ENCODE data around the gene DMWD. TPM values are rescaled to one million over a fixed set of nuclear protein-coding genes. Genes with fewer than 3 reads are reported as not detected.

The DMWD gene
- total RNA-seq, 4 donors from 2014 or later, result 4.4 to 103 (median 36.9) TPM

DNA sequence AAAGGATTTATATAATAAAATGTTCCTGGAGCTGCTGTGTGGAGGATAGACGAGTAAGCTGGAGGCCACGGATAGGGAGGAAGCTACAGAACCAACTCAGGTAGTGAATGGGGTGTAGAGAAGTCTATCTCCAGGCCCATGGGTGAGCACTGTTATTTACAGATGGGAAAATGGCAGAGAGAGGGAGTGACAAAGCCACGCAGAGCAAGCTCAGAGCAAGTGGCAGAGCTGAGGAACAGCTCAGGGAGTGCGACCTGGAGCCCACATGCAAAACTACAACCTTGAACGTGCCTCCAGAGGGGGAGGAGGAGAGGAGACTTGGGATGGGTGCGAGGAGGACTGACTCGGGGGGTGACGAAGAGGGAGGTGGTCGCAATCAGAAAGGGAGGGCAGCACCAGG lies 35.9 kb upstream of the DMWD start:
- H3K27me3 ChIP-seq, result no peaks in the 10 kb centered on the region
- no peak overlapping the region for H3K27ac ChIP-seq
- DNase-seq, result no peak
- intact Hi-C loops (cut with DNase I; ENCODE audit: low total_unique reads), result no loop called here
- no peaks in the 10 kb centered on the region for H3K4me1 ChIP-seq
- no peaks in the 10 kb centered on the region for H3K9me3 ChIP-seq
- H3K4me3 ChIP-seq, result no peak overlapping the region
- H3K36me3 ChIP-seq, result no peaks in the 10 kb centered on the region
- TF ChIP-seq, protein P1, sequence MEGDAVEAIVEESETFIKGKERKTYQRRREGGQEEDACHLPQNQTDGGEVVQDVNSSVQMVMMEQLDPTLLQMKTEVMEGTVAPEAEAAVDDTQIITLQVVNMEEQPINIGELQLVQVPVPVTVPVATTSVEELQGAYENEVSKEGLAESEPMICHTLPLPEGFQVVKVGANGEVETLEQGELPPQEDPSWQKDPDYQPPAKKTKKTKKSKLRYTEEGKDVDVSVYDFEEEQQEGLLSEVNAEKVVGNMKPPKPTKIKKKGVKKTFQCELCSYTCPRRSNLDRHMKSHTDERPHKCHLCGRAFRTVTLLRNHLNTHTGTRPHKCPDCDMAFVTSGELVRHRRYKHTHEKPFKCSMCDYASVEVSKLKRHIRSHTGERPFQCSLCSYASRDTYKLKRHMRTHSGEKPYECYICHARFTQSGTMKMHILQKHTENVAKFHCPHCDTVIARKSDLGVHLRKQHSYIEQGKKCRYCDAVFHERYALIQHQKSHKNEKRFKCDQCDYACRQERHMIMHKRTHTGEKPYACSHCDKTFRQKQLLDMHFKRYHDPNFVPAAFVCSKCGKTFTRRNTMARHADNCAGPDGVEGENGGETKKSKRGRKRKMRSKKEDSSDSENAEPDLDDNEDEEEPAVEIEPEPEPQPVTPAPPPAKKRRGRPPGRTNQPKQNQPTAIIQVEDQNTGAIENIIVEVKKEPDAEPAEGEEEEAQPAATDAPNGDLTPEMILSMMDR (IDR thresholded peaks at IDR 0.05), result no peak
- TF ChIP-seq POLR2A (IDR thresholded peaks at IDR 0.05), result no peak

DNA sequence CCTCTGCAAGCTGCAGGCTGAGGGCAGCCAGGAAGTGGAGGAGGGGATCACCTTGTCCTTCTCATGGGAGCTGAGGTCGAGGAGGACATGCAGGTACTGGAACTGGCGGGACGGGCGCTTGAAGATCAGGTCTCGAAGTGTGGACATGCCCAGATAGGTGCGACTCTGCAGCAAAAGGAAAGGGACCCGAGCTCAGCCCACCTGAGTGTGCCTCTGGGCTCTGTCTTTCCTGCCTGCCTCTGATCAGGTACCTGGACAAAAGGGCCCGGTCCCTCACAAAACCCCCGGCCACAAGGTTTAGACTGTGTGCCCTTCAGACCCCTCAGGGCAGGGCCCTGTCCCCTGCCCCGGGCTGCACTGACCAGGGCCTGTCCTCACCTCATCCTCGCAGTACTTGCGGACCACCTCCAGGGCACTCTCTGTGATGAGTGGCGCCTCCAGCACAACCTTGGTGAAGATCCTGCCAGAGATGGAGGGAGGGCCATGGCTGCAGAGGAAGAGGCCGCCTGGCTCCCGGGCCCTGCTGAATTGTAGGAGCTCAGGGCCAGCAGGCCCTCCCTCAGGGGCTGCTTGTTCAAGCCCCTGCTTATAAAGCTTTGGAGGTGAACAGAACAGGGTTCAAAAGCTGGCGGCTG lies 34.9 kb upstream of the DMWD start:
- Histone ChIP-seq H3K9me3 (no peaks in the 10 kb centered on the region), H3K27me3 (no peaks in the 10 kb centered on the region), H3K4me3 (no peak overlapping the region), H3K27ac (no peak overlapping the region), H3K4me1 (no peaks in the 10 kb centered on the region), H3K36me3 (no peaks in the 10 kb centered on the region)
- intact Hi-C loops (cut with DNase I; ENCODE audit: low total_unique reads), result no loop called here
- TF ChIP-seq POLR2A (IDR thresholded peaks at IDR 0.05), result no peak
- TF ChIP-seq, protein P1 (IDR thresholded peaks at IDR 0.05), result no peak
- no peak for DNase-seq

DNA sequence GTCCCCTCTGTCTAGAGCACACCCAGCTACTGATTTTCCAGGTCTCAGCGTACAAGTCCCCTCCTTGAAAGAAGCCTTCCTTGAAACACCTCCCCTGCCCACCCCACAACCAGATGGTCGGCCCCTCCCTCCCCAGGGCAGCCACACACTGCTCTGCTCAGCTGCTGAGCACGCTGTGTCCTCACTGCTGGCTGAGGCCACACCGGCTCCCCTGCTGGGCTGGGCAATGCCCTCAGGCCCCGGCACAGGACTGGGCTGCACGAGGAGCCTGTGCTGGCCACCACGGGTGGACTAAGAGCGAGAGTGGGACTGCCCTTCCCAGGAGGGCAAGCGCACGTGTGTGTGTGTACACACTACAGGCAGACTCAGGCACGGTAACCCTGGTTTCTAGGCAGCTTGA lies 34.3 kb upstream of the DMWD start:
- TF ChIP-seq, protein P1 (IDR thresholded peaks at IDR 0.05), result no peak
- no peak for TF ChIP-seq POLR2A (IDR thresholded peaks at IDR 0.05)
- Histone ChIP-seq H3K27me3 (no peaks in the 10 kb centered on the region), H3K36me3 (no peaks in the 10 kb centered on the region), H3K4me1 (no peaks in the 10 kb centered on the region), H3K27ac (no peak overlapping the region), H3K9me3 (no peaks in the 10 kb centered on the region), H3K4me3 (no peak overlapping the region)
- DNase-seq, result no peak
- intact Hi-C loops (cut with DNase I; ENCODE audit: low total_unique reads), result no loop called here

DNA sequence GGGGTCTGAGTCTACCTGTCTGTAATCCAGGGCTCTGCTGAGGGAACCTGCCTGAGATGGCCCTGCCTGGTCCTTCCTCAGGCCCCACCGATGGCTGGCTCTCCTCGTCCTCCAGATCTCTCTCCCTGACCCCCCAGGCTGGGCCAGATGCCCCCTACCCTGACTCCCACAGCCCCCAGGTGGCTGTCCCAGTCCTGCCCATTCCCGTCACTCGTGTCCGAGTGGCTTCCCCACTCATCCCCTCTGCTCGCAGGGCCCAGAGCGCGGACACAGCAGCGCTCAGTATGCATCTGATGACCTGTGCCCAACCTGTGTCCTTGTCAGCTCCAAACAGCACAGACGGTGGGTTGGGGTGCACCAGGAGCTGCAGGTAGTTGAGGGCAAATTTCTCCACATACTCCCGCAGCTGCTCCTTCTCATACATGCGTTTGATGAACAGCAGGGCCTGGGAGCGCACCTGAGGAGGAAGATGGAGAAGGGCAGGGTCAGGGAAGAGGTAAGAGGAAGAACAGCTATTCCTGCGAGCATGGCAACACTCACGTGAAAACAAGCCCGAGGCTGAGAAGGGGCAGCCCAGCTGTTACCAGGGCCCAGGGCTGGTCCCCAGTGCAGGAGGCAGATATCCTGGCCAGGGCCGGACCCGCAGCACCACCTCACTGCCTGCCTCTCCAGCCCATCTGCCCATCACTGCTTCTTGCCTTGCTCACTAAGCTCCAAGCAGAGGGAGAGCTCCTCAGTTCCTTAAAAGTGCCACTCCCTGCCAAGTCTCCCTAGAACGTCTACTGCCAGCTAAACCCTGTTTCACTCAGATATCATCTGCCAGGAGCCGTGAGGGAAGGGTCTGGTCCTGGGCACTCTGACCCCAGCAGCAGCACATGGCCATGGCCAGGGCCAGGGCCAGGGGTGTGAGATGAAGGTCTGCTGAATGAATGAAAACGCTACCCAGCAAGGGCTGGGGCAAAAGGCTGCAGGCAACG lies 33.6 kb upstream of the DMWD start:
- TF ChIP-seq, protein P1 (IDR thresholded peaks at IDR 0.05), result no peak
- no peak for TF ChIP-seq POLR2A (IDR thresholded peaks at IDR 0.05)
- no peak overlapping the region for H3K27ac ChIP-seq

DNA sequence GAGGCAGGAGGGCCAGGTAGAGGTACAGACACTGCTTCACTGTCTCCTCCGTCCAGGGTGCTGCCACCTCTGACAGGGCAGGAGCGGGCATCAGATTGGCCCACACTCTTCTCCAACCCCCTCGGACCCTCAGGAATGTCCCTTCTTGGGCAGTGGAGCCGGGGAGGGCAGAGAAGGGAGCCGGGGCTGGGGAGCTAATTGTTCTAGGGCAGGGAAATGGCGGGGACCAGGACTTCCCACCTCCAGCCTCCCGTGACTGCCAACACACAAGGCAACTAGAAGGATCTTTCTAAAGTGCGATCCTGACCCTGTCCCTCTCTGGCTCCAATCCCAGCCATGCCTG lies 32.6 kb upstream of the DMWD start:
- Histone ChIP-seq H3K27ac (no peak overlapping the region), H3K36me3 (no peaks in the 10 kb centered on the region), H3K27me3 (no peaks in the 10 kb centered on the region), H3K4me1 (no peaks in the 10 kb centered on the region), H3K4me3 (no peak overlapping the region), H3K9me3 (no peaks in the 10 kb centered on the region)
- no peak for DNase-seq
- TF ChIP-seq, protein P1 (IDR thresholded peaks at IDR 0.05), result no peak
- TF ChIP-seq POLR2A (IDR thresholded peaks at IDR 0.05), result no peak
- intact Hi-C loops (cut with DNase I; ENCODE audit: low total_unique reads), result no loop called here

More for the DNA sequence above, 33.6 kb upstream of the DMWD start:
- no peaks in the 10 kb centered on the region for H3K9me3 ChIP-seq
- no peak overlapping the region for H3K4me3 ChIP-seq
- intact Hi-C loops (cut with DNase I; ENCODE audit: low total_unique reads), result no loop called here
- H3K27me3 ChIP-seq, result no peaks in the 10 kb centered on the region
- H3K4me1 ChIP-seq, result no peaks in the 10 kb centered on the region
- DNase-seq, result no peak
- H3K36me3 ChIP-seq, result no peaks in the 10 kb centered on the region

Data from uterus (tissue), 4 donors.